GM23338 (cell line): ENCODE results near the gene COX17. TPM values are rescaled to one million over a fixed set of nuclear protein-coding genes. Genes with fewer than 3 reads are reported as not detected.

ENCODE experiments used
- ATAC-seq: fragments of 200-7000 bp; cut with Tn5 transposase; 3 replicates; pipeline ENCODE4 v1.9.1; 2020
- DNase-seq: peaks from one replicate; pipeline ENCODE4 v3.0.0-alpha.2; 2015; ENCODE audit warnings: low spot score
- H2AFZ ChIP-seq: fragments of 200-600 bp; sonication (generic); 2 replicates; pipeline ENCODE4 v1.8.0; 2016; ENCODE audit warnings: antibody characterized with exemption, mild to moderate bottlenecking, moderate library complexity
- H3F3A ChIP-seq: fragments of 200-600 bp; sonication (generic); replicated peaks from 2 replicates; pipeline ENCODE4 v1.8.0; 2017; ENCODE audit warnings: antibody characterized with exemption, mixed run types, low read depth
- H3K27ac ChIP-seq: fragments of 200-600 bp; sonication (generic); 2 replicates; pipeline ENCODE4 v1.6.1; 2016; ENCODE audit warnings: low read depth
- H3K27me3 ChIP-seq: fragments of 200-600 bp; sonication (generic); 2 replicates; pipeline ENCODE4 v1.8.0; 2016; ENCODE audit warnings: mild to moderate bottlenecking, mixed run types, moderate library complexity; ENCODE audit not compliant: insufficient read depth
- H3K36me3 ChIP-seq: fragments of 200-600 bp; sonication (generic); 2 replicates; pipeline ENCODE4 v1.8.0; 2016; ENCODE audit warnings: mild to moderate bottlenecking; ENCODE audit not compliant: insufficient read depth
- H3K4me1 ChIP-seq: fragments of 200-600 bp; sonication (generic); 2 replicates; pipeline ENCODE4 v1.8.0; 2016; ENCODE audit warnings: mild to moderate bottlenecking, moderate library complexity; ENCODE audit not compliant: insufficient read depth
- H3K4me2 ChIP-seq: fragments of 200-600 bp; sonication (generic); 2 replicates; pipeline ENCODE4 v1.7.1; 2017; ENCODE audit warnings: mixed run types
- H3K4me3 ChIP-seq: fragments of 200-600 bp; sonication (generic); 2 replicates; pipeline ENCODE4 v1.6.1; 2016; ENCODE audit warnings: mixed run types
- H3K79me2 ChIP-seq: fragments of 200-600 bp; sonication (generic); replicated peaks from 2 replicates; pipeline ENCODE4 v1.8.0; 2017; ENCODE audit warnings: mild to moderate bottlenecking; ENCODE audit not compliant: insufficient read depth
- H3K9me2 ChIP-seq: fragments of 200-600 bp; sonication (generic); 2 replicates; pipeline ENCODE4 v1.8.0; 2017; ENCODE audit not compliant: insufficient read depth
- H4K20me1 ChIP-seq: fragments of 200-600 bp; sonication (generic); replicated peaks from 2 replicates; pipeline ENCODE4 v1.8.0; 2017; ENCODE audit warnings: mild to moderate bottlenecking; ENCODE audit not compliant: insufficient read depth
- H3K27ac Mint-ChIP-seq: 2 replicates; pipeline ENCODE4 v1.8.0; 2020; ENCODE audit warnings: inconsistent platforms, mild to moderate bottlenecking, moderate library complexity, mixed read lengths
- H3K27me3 Mint-ChIP-seq: 3 replicates; pipeline ENCODE4 v1.8.0; 2022; ENCODE audit warnings: low read depth, mild to moderate bottlenecking, moderate library complexity, mixed read lengths, inconsistent platforms; ENCODE audit not compliant: insufficient read depth, poor library complexity
- H3K36me3 Mint-ChIP-seq: 3 replicates; pipeline ENCODE4 v1.8.0; 2021; ENCODE audit warnings: low read depth, mild to moderate bottlenecking, inconsistent platforms, moderate library complexity, mixed read lengths
- H3K4me1 Mint-ChIP-seq: 3 replicates; pipeline ENCODE4 v1.8.0; 2020; ENCODE audit warnings: mild to moderate bottlenecking, inconsistent platforms, mixed read lengths
- H3K4me3 Mint-ChIP-seq: 3 replicates; pipeline ENCODE4 v1.8.0; 2021; ENCODE audit warnings: moderate library complexity, mild to moderate bottlenecking, inconsistent platforms, mixed read lengths
- H3K9me3 Mint-ChIP-seq: 3 replicates; pipeline ENCODE4 v1.8.0; 2020; ENCODE audit warnings: moderate library complexity, mild to moderate bottlenecking, inconsistent platforms, mixed read lengths
- EZH2 ChIP-seq: fragments of 200-600 bp; sonication (generic); IDR thresholded peaks from one replicate; pipeline ENCODE4 v1.8.0; 2017; ENCODE audit warnings: antibody characterized with exemption, mild to moderate bottlenecking, low read depth; ENCODE audit not compliant: unreplicated experiment
- EZH2phosphoT487 ChIP-seq: fragments of 200-600 bp; sonication (generic); IDR thresholded peaks from one replicate; pipeline ENCODE4 v1.8.1; 2018; ENCODE audit warnings: antibody characterized with exemption; ENCODE audit not compliant: unreplicated experiment
- JUNB ChIP-seq: IDR thresholded peaks from one replicate; pipeline ENCODE4 v1.6.1; 2016; ENCODE audit warnings: antibody characterized with exemption; ENCODE audit not compliant: unreplicated experiment
- NANOG ChIP-seq: IDR thresholded peaks from 2 replicates; pipeline ENCODE4 v1.6.1; 2016; ENCODE audit warnings: antibody characterized with exemption, borderline replicate concordance
- POLR2AphosphoS5 ChIP-seq: IDR thresholded peaks from 2 replicates; pipeline ENCODE4 v1.6.1; 2016; ENCODE audit warnings: antibody characterized with exemption, low read depth
- ZNF114 ChIP-seq: fragments of 250-450 bp; sonication (Bioruptor Pico); IDR thresholded peaks from 2 replicates; pipeline ENCODE4 v1.5.0; 2020; ENCODE audit warnings: mild to moderate bottlenecking, moderate library complexity
- ZNF331 ChIP-seq: fragments of 250-450 bp; sonication (Bioruptor Pico); IDR thresholded peaks from 2 replicates; pipeline ENCODE4 v1.5.0; 2020; ENCODE audit warnings: low read depth, mild to moderate bottlenecking, moderate library complexity
- polyA plus RNA-seq: library from polyadenylated mRNA; unstranded; fragments of >200 nt; fragmentation: Nextera tagmentation; extraction: Ambion mirVana; gene quantifications from 2 replicates; pipeline ENCODE4 v1.2.1, GENCODE V29; 2016
- total RNA-seq: library from RNA; depleted of rRNA; stranded (reverse); fragments of >200 nt; shearing (Covaris generic); gene quantifications from 2 replicates; pipeline ENCODE4 v1.2.3, GENCODE V29; 2014
- TF ChIP-seq, protein P1 (sequence below): IDR thresholded peaks from 2 replicates; pipeline ENCODE4 v1.6.1; 2016; ENCODE audit warnings: antibody characterized with exemption
- TF ChIP-seq, protein P2 (sequence below): IDR thresholded peaks from one replicate; pipeline ENCODE4 v1.6.1; 2018; ENCODE audit warnings: antibody characterized with exemption; ENCODE audit not compliant: unreplicated experiment
- TF ChIP-seq, protein P3 (sequence below), 2 experiments: fragments of 200-600 bp in 1 of 2; sonication (generic) in 1 of 2; conservative IDR thresholded peaks; 2 replicates each; pipeline versions ENCODE4 v1.5.1 to v1.6.1; 2016 to 2017; ENCODE audit warnings: antibody characterized with exemption in 2 of 2, low read depth in 2 of 2, mild to moderate bottlenecking in 2 of 2, moderate library complexity in 1 of 2

COX17 gene
- total and polyA plus RNA-seq, 2 experiments from 2014 or later = 24.0 to 324 TPM

DNA sequence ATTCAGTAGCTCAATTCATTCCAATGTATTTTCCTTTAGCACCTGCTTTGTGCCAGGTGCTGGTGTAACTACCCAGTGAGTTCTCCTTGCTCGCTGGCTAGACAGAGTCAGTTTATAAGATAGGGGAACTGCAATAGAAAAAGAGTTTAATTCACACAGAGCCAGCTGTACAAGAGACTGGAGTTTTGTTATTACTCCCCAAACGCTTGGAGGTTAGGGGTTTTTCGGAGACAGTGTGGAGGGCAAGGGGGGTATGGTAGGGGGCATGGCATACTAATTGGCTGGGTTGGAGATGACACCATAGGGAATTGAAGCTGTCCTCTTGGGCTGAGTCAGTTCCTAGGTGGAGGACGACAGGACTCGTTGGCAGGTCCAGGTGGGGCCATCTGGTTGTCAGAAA, 20.2 kb upstream of the COX17 start (continued):
- TF ChIP-seq ZNF114 (CRISPR knock-in tag) (no peak), EZH2phosphoT487 (no peak), POLR2AphosphoS5 (no peak), ZNF331 (CRISPR knock-in tag) (no peak)
- TF ChIP-seq, protein P1, sequence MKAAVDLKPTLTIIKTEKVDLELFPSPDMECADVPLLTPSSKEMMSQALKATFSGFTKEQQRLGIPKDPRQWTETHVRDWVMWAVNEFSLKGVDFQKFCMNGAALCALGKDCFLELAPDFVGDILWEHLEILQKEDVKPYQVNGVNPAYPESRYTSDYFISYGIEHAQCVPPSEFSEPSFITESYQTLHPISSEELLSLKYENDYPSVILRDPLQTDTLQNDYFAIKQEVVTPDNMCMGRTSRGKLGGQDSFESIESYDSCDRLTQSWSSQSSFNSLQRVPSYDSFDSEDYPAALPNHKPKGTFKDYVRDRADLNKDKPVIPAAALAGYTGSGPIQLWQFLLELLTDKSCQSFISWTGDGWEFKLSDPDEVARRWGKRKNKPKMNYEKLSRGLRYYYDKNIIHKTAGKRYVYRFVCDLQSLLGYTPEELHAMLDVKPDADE = no peak
- TF ChIP-seq, protein P2, sequence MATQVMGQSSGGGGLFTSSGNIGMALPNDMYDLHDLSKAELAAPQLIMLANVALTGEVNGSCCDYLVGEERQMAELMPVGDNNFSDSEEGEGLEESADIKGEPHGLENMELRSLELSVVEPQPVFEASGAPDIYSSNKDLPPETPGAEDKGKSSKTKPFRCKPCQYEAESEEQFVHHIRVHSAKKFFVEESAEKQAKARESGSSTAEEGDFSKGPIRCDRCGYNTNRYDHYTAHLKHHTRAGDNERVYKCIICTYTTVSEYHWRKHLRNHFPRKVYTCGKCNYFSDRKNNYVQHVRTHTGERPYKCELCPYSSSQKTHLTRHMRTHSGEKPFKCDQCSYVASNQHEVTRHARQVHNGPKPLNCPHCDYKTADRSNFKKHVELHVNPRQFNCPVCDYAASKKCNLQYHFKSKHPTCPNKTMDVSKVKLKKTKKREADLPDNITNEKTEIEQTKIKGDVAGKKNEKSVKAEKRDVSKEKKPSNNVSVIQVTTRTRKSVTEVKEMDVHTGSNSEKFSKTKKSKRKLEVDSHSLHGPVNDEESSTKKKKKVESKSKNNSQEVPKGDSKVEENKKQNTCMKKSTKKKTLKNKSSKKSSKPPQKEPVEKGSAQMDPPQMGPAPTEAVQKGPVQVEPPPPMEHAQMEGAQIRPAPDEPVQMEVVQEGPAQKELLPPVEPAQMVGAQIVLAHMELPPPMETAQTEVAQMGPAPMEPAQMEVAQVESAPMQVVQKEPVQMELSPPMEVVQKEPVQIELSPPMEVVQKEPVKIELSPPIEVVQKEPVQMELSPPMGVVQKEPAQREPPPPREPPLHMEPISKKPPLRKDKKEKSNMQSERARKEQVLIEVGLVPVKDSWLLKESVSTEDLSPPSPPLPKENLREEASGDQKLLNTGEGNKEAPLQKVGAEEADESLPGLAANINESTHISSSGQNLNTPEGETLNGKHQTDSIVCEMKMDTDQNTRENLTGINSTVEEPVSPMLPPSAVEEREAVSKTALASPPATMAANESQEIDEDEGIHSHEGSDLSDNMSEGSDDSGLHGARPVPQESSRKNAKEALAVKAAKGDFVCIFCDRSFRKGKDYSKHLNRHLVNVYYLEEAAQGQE = no peak

DNA sequence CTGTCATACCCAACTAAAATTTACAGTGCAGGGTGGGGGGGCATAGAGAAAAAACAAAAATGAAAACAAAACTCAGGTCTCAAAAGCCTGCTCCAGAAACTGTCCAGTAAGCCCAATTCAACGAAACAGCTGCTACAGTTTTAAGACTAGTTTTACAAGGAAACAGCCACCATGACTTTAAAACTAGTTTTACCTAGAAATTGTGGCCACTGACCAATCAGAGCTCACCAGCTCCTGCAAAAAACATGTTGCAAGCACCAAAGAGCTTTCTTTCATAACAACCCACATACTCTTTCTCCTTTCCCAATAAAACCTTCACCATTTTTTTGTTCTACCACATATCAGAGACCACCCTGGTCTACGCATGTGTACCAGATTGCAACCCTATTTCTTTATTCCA, 18.3 kb upstream of the COX17 start:
- no peaks in the 10 kb centered on the region for H3K27me3 Mint-ChIP-seq
- H2AFZ ChIP-seq = peak overlapping the region; percentile 80
- no peaks in the 10 kb centered on the region for H3K27me3 ChIP-seq
- H3K27ac ChIP-seq = no peak overlapping the region
- peak; percentile 47 for DNase-seq
- H3K36me3 ChIP-seq = no peaks in the 10 kb centered on the region
- H3K36me3 Mint-ChIP-seq = no peaks in the 10 kb centered on the region
- no peak overlapping the region for H3K4me3 Mint-ChIP-seq
- H3K4me2 ChIP-seq = no peak overlapping the region
- no peaks in the 10 kb centered on the region for H4K20me1 ChIP-seq
- no peak for ATAC-seq
- H3K4me3 ChIP-seq = no peak overlapping the region
- no peaks in the 10 kb centered on the region for H3F3A ChIP-seq
- H3K9me3 Mint-ChIP-seq = no peaks in the 10 kb centered on the region
- no peak for TF ChIP-seq NANOG
- TF ChIP-seq, protein P3, sequence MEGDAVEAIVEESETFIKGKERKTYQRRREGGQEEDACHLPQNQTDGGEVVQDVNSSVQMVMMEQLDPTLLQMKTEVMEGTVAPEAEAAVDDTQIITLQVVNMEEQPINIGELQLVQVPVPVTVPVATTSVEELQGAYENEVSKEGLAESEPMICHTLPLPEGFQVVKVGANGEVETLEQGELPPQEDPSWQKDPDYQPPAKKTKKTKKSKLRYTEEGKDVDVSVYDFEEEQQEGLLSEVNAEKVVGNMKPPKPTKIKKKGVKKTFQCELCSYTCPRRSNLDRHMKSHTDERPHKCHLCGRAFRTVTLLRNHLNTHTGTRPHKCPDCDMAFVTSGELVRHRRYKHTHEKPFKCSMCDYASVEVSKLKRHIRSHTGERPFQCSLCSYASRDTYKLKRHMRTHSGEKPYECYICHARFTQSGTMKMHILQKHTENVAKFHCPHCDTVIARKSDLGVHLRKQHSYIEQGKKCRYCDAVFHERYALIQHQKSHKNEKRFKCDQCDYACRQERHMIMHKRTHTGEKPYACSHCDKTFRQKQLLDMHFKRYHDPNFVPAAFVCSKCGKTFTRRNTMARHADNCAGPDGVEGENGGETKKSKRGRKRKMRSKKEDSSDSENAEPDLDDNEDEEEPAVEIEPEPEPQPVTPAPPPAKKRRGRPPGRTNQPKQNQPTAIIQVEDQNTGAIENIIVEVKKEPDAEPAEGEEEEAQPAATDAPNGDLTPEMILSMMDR (conservative IDR thresholded peaks at IDR 0.05; ENCODE audit: low read depth in 2 of 2) = no peak
- TF ChIP-seq EZH2 = no peak
- no peak for TF ChIP-seq ZNF114 (CRISPR knock-in tag)
- no peak for TF ChIP-seq JUNB
- H3K79me2 ChIP-seq = no peaks in the 10 kb centered on the region
- no peaks in the 10 kb centered on the region for H3K4me1 ChIP-seq
- H3K9me2 ChIP-seq = peaks cover 9% of the 10 kb centered on the region; the same call in 1 of the 2 replicates
- no peaks in the 10 kb centered on the region for H3K4me1 Mint-ChIP-seq
- H3K27ac Mint-ChIP-seq = no peak overlapping the region
